Esophagus squamous epithelium (tissue), 4 donors: ENCODE results near the gene ASAP2.

Experiments used
- POLR2A ChIP-seq, 4 donors: fragments of 450-650 bp; IDR thresholded peaks; one replicate each; pipeline ENCODE4 v1.6.1; 2017; ENCODE audit warnings: antibody characterized with exemption in 4 of 4, mild to moderate bottlenecking in 4 of 4, moderate library complexity in 3 of 4
- TF ChIP-seq, protein P1 (sequence below), 6 experiments: fragments of 450-650 bp in 4 of 6; fragments of 200-600 bp in 2 of 6; sonication (generic) in 2 of 6; IDR thresholded peaks; one replicate each; pipeline ENCODE4 v1.5.1; 2016 to 2019; ENCODE audit warnings: antibody characterized with exemption in 6 of 6, mild to moderate bottlenecking in 4 of 6, moderate library complexity in 4 of 6

DNA sequence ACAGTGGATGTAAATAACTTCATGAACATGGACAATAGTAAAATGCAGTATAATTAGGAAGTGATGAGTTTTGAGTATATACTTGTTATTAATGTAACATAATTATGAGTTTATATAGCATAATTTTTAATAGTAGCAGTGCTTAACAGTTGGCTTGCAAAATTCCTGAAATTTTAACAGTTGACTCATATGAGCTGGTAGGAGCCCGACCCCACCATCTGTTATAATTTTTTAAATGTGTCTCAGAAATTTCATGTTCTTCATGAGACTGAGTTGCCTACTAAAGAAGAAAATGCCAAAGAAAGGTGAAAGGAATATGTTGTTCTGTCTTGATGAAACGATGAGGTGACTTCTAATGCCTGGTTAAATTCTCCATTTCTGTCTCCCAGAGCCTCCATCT lies 154.1 kb downstream of the ASAP2 start:
- TF ChIP-seq, protein P1, sequence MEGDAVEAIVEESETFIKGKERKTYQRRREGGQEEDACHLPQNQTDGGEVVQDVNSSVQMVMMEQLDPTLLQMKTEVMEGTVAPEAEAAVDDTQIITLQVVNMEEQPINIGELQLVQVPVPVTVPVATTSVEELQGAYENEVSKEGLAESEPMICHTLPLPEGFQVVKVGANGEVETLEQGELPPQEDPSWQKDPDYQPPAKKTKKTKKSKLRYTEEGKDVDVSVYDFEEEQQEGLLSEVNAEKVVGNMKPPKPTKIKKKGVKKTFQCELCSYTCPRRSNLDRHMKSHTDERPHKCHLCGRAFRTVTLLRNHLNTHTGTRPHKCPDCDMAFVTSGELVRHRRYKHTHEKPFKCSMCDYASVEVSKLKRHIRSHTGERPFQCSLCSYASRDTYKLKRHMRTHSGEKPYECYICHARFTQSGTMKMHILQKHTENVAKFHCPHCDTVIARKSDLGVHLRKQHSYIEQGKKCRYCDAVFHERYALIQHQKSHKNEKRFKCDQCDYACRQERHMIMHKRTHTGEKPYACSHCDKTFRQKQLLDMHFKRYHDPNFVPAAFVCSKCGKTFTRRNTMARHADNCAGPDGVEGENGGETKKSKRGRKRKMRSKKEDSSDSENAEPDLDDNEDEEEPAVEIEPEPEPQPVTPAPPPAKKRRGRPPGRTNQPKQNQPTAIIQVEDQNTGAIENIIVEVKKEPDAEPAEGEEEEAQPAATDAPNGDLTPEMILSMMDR (IDR thresholded peaks at IDR 0.05) = no peak
- no peak for TF ChIP-seq POLR2A (IDR thresholded peaks at IDR 0.05)
